Fibroblast of mammary gland (primary cell): ENCODE measurements around the gene PLVAP.

Source experiments
- DNase-seq: peaks from one replicate; pipeline ENCODE4 v3.0.0-alpha.2; 2010; ENCODE audit warnings: low read depth
- H3K4me3 ChIP-seq: 2 replicates; pipeline ENCODE4 v1.5.1; 2011; ENCODE audit warnings: low read depth, mild to moderate bottlenecking, low read length, moderate library complexity; ENCODE audit not compliant: control insufficient read depth
- CTCF ChIP-seq: conservative IDR thresholded peaks from 2 replicates; pipeline ENCODE4 v1.5.1; 2011; ENCODE audit warnings: low read depth, low read length, inconsistent platforms; ENCODE audit not compliant: control insufficient read depth, insufficient read depth

PLVAP gene

GRCh38 chr19:17326595-17326966 lies 50.6 kb downstream of the PLVAP start:
- DNase-seq, result no peak
- H3K4me3 ChIP-seq, result no peak overlapping the region
- no peak for TF ChIP-seq CTCF

GRCh38 chr19:17325881-17326594 lies 51.1 kb downstream of the PLVAP start:
- DNase-seq, result peak; percentile 59
- H3K4me3 ChIP-seq, result no peak overlapping the region
- TF ChIP-seq CTCF, result no peak

- TF ChIP-seq CTCF, result no peak
- H3K4me3 ChIP-seq, result no peak overlapping the region
- DNase-seq, result no peak
Observed at GRCh38 chr19:17325133-17325532, 52.0 kb downstream of the PLVAP start.

- no peak for TF ChIP-seq CTCF
- no peak overlapping the region for H3K4me3 ChIP-seq
- no peak for DNase-seq
Observed at GRCh38 chr19:17324357-17325114, 52.6 kb downstream of the PLVAP start.

- no peak for DNase-seq
- H3K4me3 ChIP-seq, result no peak overlapping the region
- no peak for TF ChIP-seq CTCF
Observed at GRCh38 chr19:17323964-17324332, 53.2 kb downstream of the PLVAP start.

- no peak for DNase-seq
- H3K4me3 ChIP-seq, result no peak overlapping the region
- no peak for TF ChIP-seq CTCF
Observed at GRCh38 chr19:17323300-17323963, 53.7 kb downstream of the PLVAP start.
